ENCODE measurements around the gene AKR1A1.
"Not testable (repeated sequence)": the region's sequence is repeated elsewhere in the genome, so short reads cannot be mapped to it uniquely, and the experiment has no call there.

The AKR1A1 gene

GRCh38 chr1:45516036-45516435 lies 34.6 kb upstream of the AKR1A1 start:
- Histone ChIP-seq H3K9me3 (ENCODE audit: insufficient read depth, low read length) (no peaks in the 10 kb centered on the region), H3K27ac (ENCODE audit: low read depth, low read length) (no peak overlapping the region), H3F3A (ENCODE audit: insufficient read depth) (peaks cover 28% of the 10 kb centered on the region), H2AFZ (ENCODE audit: low read depth, low read length, severe bottlenecking) (no peak overlapping the region), H3K4me3 (ENCODE audit: insufficient read depth, low read length, poor library complexity, severe bottlenecking) (no peak overlapping the region), H4K20me1 (ENCODE audit: low read depth, low read length) (no peaks in the 10 kb centered on the region), H3K9ac (ENCODE audit: low read length) (no peak overlapping the region), H3K4me2 (ENCODE audit: low read depth, low read length, poor library complexity, severe bottlenecking) (no peak overlapping the region), H3K79me2 (ENCODE audit: insufficient read depth, low read length) (peaks cover 39% of the 10 kb centered on the region), H3K9me2 (replicated peaks; ENCODE audit: insufficient read depth, low read length) (no peaks in the 10 kb centered on the region), H3K27me3 (ENCODE audit: low read length) (no peaks in the 10 kb centered on the region), H3K36me3 (ENCODE audit: low read length) (peaks cover 27% of the 10 kb centered on the region)
- no peak for TF ChIP-seq EZH2phosphoT487 (conservative IDR thresholded peaks at IDR 0.05; ENCODE audit: low read length)
- TF ChIP-seq CTCF (IDR thresholded peaks at IDR 0.05; ENCODE audit: insufficient read depth, low read length, poor library complexity, severe bottlenecking): no peak

GRCh38 chr1:45516465-45516864 lies 34.2 kb upstream of the AKR1A1 start:
- Histone ChIP-seq H3K27ac (ENCODE audit: low read depth, low read length) (no peak overlapping the region), H3K36me3 (ENCODE audit: low read length) (peaks cover 23% of the 10 kb centered on the region), H3K4me3 (ENCODE audit: insufficient read depth, low read length, poor library complexity, severe bottlenecking) (no peak overlapping the region), H3K9me2 (replicated peaks; ENCODE audit: insufficient read depth, low read length) (no peaks in the 10 kb centered on the region), H3K79me2 (ENCODE audit: insufficient read depth, low read length) (peaks cover 43% of the 10 kb centered on the region), H2AFZ (ENCODE audit: low read depth, low read length, severe bottlenecking) (no peak overlapping the region), H3K27me3 (ENCODE audit: low read length) (no peaks in the 10 kb centered on the region), H3K4me2 (ENCODE audit: low read depth, low read length, poor library complexity, severe bottlenecking) (no peak overlapping the region), H3F3A (ENCODE audit: insufficient read depth) (peaks cover 24% of the 10 kb centered on the region), H3K9ac (ENCODE audit: low read length) (no peak overlapping the region), H4K20me1 (ENCODE audit: low read depth, low read length) (no peaks in the 10 kb centered on the region), H3K9me3 (ENCODE audit: insufficient read depth, low read length) (no peaks in the 10 kb centered on the region)
- TF ChIP-seq CTCF (IDR thresholded peaks at IDR 0.05; ENCODE audit: insufficient read depth, low read length, poor library complexity, severe bottlenecking) (no peak), EZH2phosphoT487 (conservative IDR thresholded peaks at IDR 0.05; ENCODE audit: low read length) (no peak)

GRCh38 chr1:45518366-45518765 lies 32.3 kb upstream of the AKR1A1 start:
- H2AFZ ChIP-seq (ENCODE audit: low read depth, low read length, severe bottlenecking); H3K4me3 ChIP-seq (ENCODE audit: insufficient read depth, low read length, poor library complexity, severe bottlenecking); H3K27me3 ChIP-seq (ENCODE audit: low read length); H4K20me1 ChIP-seq (ENCODE audit: low read depth, low read length); H3K9me3 ChIP-seq (ENCODE audit: insufficient read depth, low read length); H3K9me2 ChIP-seq (replicated peaks; ENCODE audit: insufficient read depth, low read length); H3K9ac ChIP-seq (ENCODE audit: low read length); H3K4me2 ChIP-seq (ENCODE audit: low read depth, low read length, poor library complexity, severe bottlenecking): not testable (repeated sequence)
- Histone ChIP-seq H3F3A (ENCODE audit: insufficient read depth) (peaks cover 15% of the 10 kb centered on the region), H3K27ac (ENCODE audit: low read depth, low read length) (peak overlapping the region; percentile 36; the same call in 1 of the 2 replicates), H3K79me2 (ENCODE audit: insufficient read depth, low read length) (peaks cover 46% of the 10 kb centered on the region), H3K36me3 (ENCODE audit: low read length) (peaks cover 17% of the 10 kb centered on the region; the same call in 1 of the 2 replicates)

- Histone ChIP-seq H3K4me3 (ENCODE audit: insufficient read depth, low read length, poor library complexity, severe bottlenecking) (no peak overlapping the region), H2AFZ (ENCODE audit: low read depth, low read length, severe bottlenecking) (no peak overlapping the region), H3K9ac (ENCODE audit: low read length) (no peak overlapping the region; the same call in 1 of the 2 replicates), H3K4me2 (ENCODE audit: low read depth, low read length, poor library complexity, severe bottlenecking) (peak overlapping the region; percentile 70), H3K79me2 (ENCODE audit: insufficient read depth, low read length) (peaks cover 46% of the 10 kb centered on the region), H4K20me1 (ENCODE audit: low read depth, low read length) (no peaks in the 10 kb centered on the region), H3K27ac (ENCODE audit: low read depth, low read length) (peak overlapping the region; percentile 36; the same call in 1 of the 2 replicates), H3K36me3 (ENCODE audit: low read length) (peaks cover 17% of the 10 kb centered on the region; the same call in 1 of the 2 replicates), H3K9me3 (ENCODE audit: insufficient read depth, low read length) (no peaks in the 10 kb centered on the region), H3F3A (ENCODE audit: insufficient read depth) (peaks cover 15% of the 10 kb centered on the region), H3K27me3 (ENCODE audit: low read length) (no peaks in the 10 kb centered on the region), H3K9me2 (replicated peaks; ENCODE audit: insufficient read depth, low read length) (no peaks in the 10 kb centered on the region)
- TF ChIP-seq EZH2phosphoT487 (conservative IDR thresholded peaks at IDR 0.05; ENCODE audit: low read length) (no peak), CTCF (IDR thresholded peaks at IDR 0.05; ENCODE audit: insufficient read depth, low read length, poor library complexity, severe bottlenecking) (no peak)
Measured at GRCh38 chr1:45518910-45519309, 31.7 kb upstream of the AKR1A1 start.

GRCh38 chr1:45519774-45520173 lies 30.9 kb upstream of the AKR1A1 start:
- peaks cover 15% of the 10 kb centered on the region for H3F3A ChIP-seq (ENCODE audit: insufficient read depth)
- not testable (repeated sequence) for H3K27ac ChIP-seq (ENCODE audit: low read depth, low read length); H3K9me2 ChIP-seq (replicated peaks; ENCODE audit: insufficient read depth, low read length); H3K9me3 ChIP-seq (ENCODE audit: insufficient read depth, low read length); H3K4me3 ChIP-seq (ENCODE audit: insufficient read depth, low read length, poor library complexity, severe bottlenecking); H3K27me3 ChIP-seq (ENCODE audit: low read length); H2AFZ ChIP-seq (ENCODE audit: low read depth, low read length, severe bottlenecking); H4K20me1 ChIP-seq (ENCODE audit: low read depth, low read length)
- H3K9ac ChIP-seq (ENCODE audit: low read length): peak overlapping the region; percentile 85; the same call in 1 of the 2 replicates
- peaks cover 46% of the 10 kb centered on the region for H3K79me2 ChIP-seq (ENCODE audit: insufficient read depth, low read length)
- peaks cover 16% of the 10 kb centered on the region; the same call in 1 of the 2 replicates for H3K36me3 ChIP-seq (ENCODE audit: low read length)
- peak overlapping the region; percentile 70 for H3K4me2 ChIP-seq (ENCODE audit: low read depth, low read length, poor library complexity, severe bottlenecking)

All from SU-DHL-6 (cell line).